A673 (cell line): ENCODE measurements around the gene PRICKLE1. TPM values are rescaled to one million over a fixed set of nuclear protein-coding genes. Genes with fewer than 3 reads are reported as not detected.

Experiments used
- BruUV-seq: library from RNA; stranded (reverse); fragments of 400-500 nt; replicated peaks from 2 replicates; lab custom pipeline; 2021; lab: Mats Ljungman, UMichigan
- CTCF ChIA-PET: fragments of 300-600 bp; sonication (Branson Sonifier 250); formaldehyde crosslinking; loops from one replicate; lab custom pipeline; 2022; ENCODE audit warnings: antibody characterized with exemption; lab: Charles Lee
- POLR2A ChIA-PET: fragments of 300-600 bp; sonication (Branson Sonifier 250); formaldehyde crosslinking; loops from one replicate; lab custom pipeline; 2022; ENCODE audit warnings: antibody characterized with exemption; ENCODE audit not compliant: low non-redundant PET; lab: Charles Lee
- DNase-seq: peaks from one replicate; pipeline ENCODE4 v3.0.0-alpha.2; 2015; ENCODE audit warnings: low spot score
- H3K27ac ChIP-seq: fragments of 200-600 bp; sonication (generic); 2 replicates; pipeline ENCODE4 v1.5.1; 2016; ENCODE audit warnings: mixed run types, low read depth, mild to moderate bottlenecking, mixed read lengths, antibody characterized with exemption, low read length; ENCODE audit not compliant: poor library complexity, severe bottlenecking
- H3K27me3 ChIP-seq: fragments of 200-600 bp; sonication (generic); replicated peaks from 2 replicates; pipeline ENCODE4 v1.6.1; 2017; ENCODE audit warnings: mixed run types, low read depth, mild to moderate bottlenecking, mixed read lengths, antibody characterized with exemption, low read length; ENCODE audit not compliant: insufficient read depth, poor library complexity
- H3K36me3 ChIP-seq: fragments of 200-600 bp; sonication (generic); 2 replicates; pipeline ENCODE4 v1.6.1; 2016; ENCODE audit warnings: mixed run types, mild to moderate bottlenecking, mixed read lengths, antibody characterized with exemption, low read length; ENCODE audit not compliant: insufficient read depth, poor library complexity, severe bottlenecking
- H3K4me1 ChIP-seq: fragments of 200-600 bp; sonication (generic); 2 replicates; pipeline ENCODE4 v1.6.1; 2017; ENCODE audit warnings: mixed run types, mild to moderate bottlenecking, mixed read lengths, antibody characterized with exemption, low read length; ENCODE audit not compliant: insufficient read depth, poor library complexity, severe bottlenecking
- H3K4me3 ChIP-seq: fragments of 200-600 bp; sonication (generic); 2 replicates; pipeline ENCODE4 v1.5.1; 2016; ENCODE audit warnings: low read depth, mixed run types, mild to moderate bottlenecking, mixed read lengths, low read length; ENCODE audit not compliant: poor library complexity, severe bottlenecking
- H3K9me3 ChIP-seq: fragments of 200-600 bp; sonication (generic); 2 replicates; pipeline ENCODE4 v1.6.1; 2016; ENCODE audit warnings: mixed run types, low read depth, mild to moderate bottlenecking, mixed read lengths, antibody characterized with exemption, low read length; ENCODE audit not compliant: poor library complexity, severe bottlenecking
- CTCF ChIP-seq: fragments of 300-800, 200-600 bp; sonication (generic); conservative IDR thresholded peaks from 2 replicates; pipeline ENCODE4 v1.5.1; 2017; ENCODE audit warnings: low read depth, mild to moderate bottlenecking, antibody characterized with exemption, low read length, moderate library complexity, mixed read lengths
- EZH2 ChIP-seq: fragments of 200-600 bp; sonication (generic); IDR thresholded peaks from 2 replicates; pipeline ENCODE4 v1.6.1; 2017; ENCODE audit warnings: borderline replicate concordance, low read depth, mild to moderate bottlenecking, mixed read lengths, antibody characterized with exemption, low read length; ENCODE audit not compliant: poor library complexity, severe bottlenecking
- intact Hi-C: fragments of 100-400 bp; cut with micrococcal nuclease; formaldehyde crosslinking; loops from one replicate; pipeline ENCODE4 v1.10.0; 2022; ENCODE audit not compliant: unreplicated experiment
- total RNA-seq: library from RNA; stranded (reverse); gene quantifications from 2 replicates; pipeline ENCODE4 v1.2.3, GENCODE V29; 2021

PRICKLE1 gene
- total RNA-seq, 1 experiment from 2014 or later, result 1.1 TPM

GRCh38 chr12:42534184-42534838, 55.2 kb downstream of the PRICKLE1 start:
- no TSS peak for BruUV-seq
- no peaks in the 10 kb centered on the region for H3K4me1 ChIP-seq
- POLR2A ChIA-PET, result no interaction called here
- no peaks in the 10 kb centered on the region for H3K36me3 ChIP-seq
- no peaks in the 10 kb centered on the region for H3K9me3 ChIP-seq
- no peaks in the 10 kb centered on the region for H3K27me3 ChIP-seq
- H3K27ac ChIP-seq, result no peak overlapping the region
- DNase-seq, result no peak
- intact Hi-C loops, result no loop called here
- TF ChIP-seq EZH2 (no peak), CTCF (no peak)
- no peak overlapping the region for H3K4me3 ChIP-seq
- CTCF ChIA-PET, result no interaction called here

- no TSS peak for BruUV-seq
- intact Hi-C loops, result no loop called here
- H3K36me3 ChIP-seq, result no peaks in the 10 kb centered on the region
- H3K4me3 ChIP-seq, result no peak overlapping the region
- ChIA-PET CTCF (no interaction called here), POLR2A (no interaction called here)
- H3K27me3 ChIP-seq, result no peaks in the 10 kb centered on the region
- H3K4me1 ChIP-seq, result no peaks in the 10 kb centered on the region
- TF ChIP-seq EZH2 (no peak), CTCF (no peak)
- H3K27ac ChIP-seq, result no peak overlapping the region
- DNase-seq, result no peak
- no peaks in the 10 kb centered on the region for H3K9me3 ChIP-seq
Observed at GRCh38 chr12:42530284-42530683, 59.3 kb downstream of the PRICKLE1 start.

GRCh38 chr12:42525444-42525843, 64.1 kb downstream of the PRICKLE1 start:
- Histone ChIP-seq H3K4me3 (no peak overlapping the region), H3K36me3 (no peaks in the 10 kb centered on the region), H3K27me3 (no peaks in the 10 kb centered on the region), H3K4me1 (no peaks in the 10 kb centered on the region), H3K9me3 (no peaks in the 10 kb centered on the region), H3K27ac (no peak overlapping the region)
- TF ChIP-seq CTCF, result no peak
- TF ChIP-seq EZH2, result no peak
- no TSS peak for BruUV-seq
- CTCF ChIA-PET, result no interaction called here
- intact Hi-C loops, result no loop called here
- POLR2A ChIA-PET, result no interaction called here
- DNase-seq, result no peak
